HUES6 (cell line): Measurements from ENCODE around the gene FANCC.

Experiments used
- H3K27ac ChIP-seq: 2 replicates; pipeline ENCODE4 v1.7.0; 2013; ENCODE audit warnings: low read depth, mild to moderate bottlenecking, low read length, inconsistent platforms
- H3K27me3 ChIP-seq: 2 replicates; pipeline ENCODE4 v1.6.1; 2013; ENCODE audit warnings: low read length; ENCODE audit not compliant: control insufficient read depth, insufficient read depth
- H3K36me3 ChIP-seq: 2 replicates; pipeline ENCODE4 v1.6.1; 2013; ENCODE audit warnings: low read length; ENCODE audit not compliant: control insufficient read depth, insufficient read depth
- H3K4me1 ChIP-seq: 2 replicates; pipeline ENCODE4 v1.6.1; 2013; ENCODE audit warnings: low read length; ENCODE audit not compliant: control insufficient read depth, insufficient read depth
- H3K4me3 ChIP-seq: 2 replicates; pipeline ENCODE4 v1.5.1; 2013; ENCODE audit warnings: low read depth, low read length
- H3K9ac ChIP-seq: one replicate; pipeline ENCODE4 v1.6.1; 2013; ENCODE audit warnings: mild to moderate bottlenecking, low read length
- H3K9me3 ChIP-seq: 2 replicates; pipeline ENCODE4 v1.6.1; 2013; ENCODE audit warnings: low read depth, low read length; ENCODE audit not compliant: control insufficient read depth, insufficient read depth

FANCC gene

DNA sequence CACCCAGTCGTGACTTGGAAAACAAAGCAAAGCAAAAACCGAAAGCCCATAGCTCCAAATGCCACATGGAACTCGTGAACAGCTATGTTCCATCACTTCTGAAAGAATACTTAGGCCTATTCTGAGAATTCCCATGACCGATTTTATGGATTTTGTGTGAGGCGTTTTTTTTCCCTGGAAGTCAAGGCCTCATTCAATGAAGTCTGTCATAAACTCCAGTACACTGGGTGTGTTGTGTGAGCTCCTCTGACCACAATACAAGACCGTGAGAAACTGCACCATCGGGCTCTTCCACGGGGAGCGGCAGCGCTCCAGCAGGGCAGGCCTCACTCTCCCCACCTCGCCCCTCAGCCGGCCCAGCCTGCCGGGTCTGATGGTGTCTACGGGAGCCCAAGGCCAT, 209.5 kb downstream of the FANCC start:
- Histone ChIP-seq H3K27ac (no peak overlapping the region), H3K9ac (no peak overlapping the region), H3K36me3 (peaks cover 18% of the 10 kb centered on the region; the same call in 1 of the 2 replicates), H3K4me3 (no peak overlapping the region), H3K27me3 (no peaks in the 10 kb centered on the region), H3K4me1 (peaks cover 9% of the 10 kb centered on the region; the same call in 1 of the 2 replicates), H3K9me3 (no peaks in the 10 kb centered on the region)

GRCh38 chr9:95107001-95107749, 210.3 kb downstream of the FANCC start:
- Histone ChIP-seq H3K27ac (no peak overlapping the region), H3K36me3 (peaks cover 10% of the 10 kb centered on the region; the same call in 1 of the 2 replicates), H3K4me3 (no peak overlapping the region)

GRCh38 chr9:95105519-95106287, 211.8 kb downstream of the FANCC start:
- Histone ChIP-seq H3K9ac (no peak overlapping the region), H3K4me3 (no peak overlapping the region), H3K9me3 (no peaks in the 10 kb centered on the region), H3K27ac (no peak overlapping the region), H3K27me3 (no peaks in the 10 kb centered on the region), H3K4me1 (peaks cover 18% of the 10 kb centered on the region; the same call in 1 of the 2 replicates), H3K36me3 (peaks cover 5% of the 10 kb centered on the region; the same call in 1 of the 2 replicates)

More at GRCh38 chr9:95107001-95107749, 210.3 kb downstream of the FANCC start:
- Histone ChIP-seq H3K4me1 (peaks cover 15% of the 10 kb centered on the region; the same call in 1 of the 2 replicates), H3K27me3 (no peaks in the 10 kb centered on the region), H3K9me3 (no peaks in the 10 kb centered on the region), H3K9ac (no peak overlapping the region)

DNA sequence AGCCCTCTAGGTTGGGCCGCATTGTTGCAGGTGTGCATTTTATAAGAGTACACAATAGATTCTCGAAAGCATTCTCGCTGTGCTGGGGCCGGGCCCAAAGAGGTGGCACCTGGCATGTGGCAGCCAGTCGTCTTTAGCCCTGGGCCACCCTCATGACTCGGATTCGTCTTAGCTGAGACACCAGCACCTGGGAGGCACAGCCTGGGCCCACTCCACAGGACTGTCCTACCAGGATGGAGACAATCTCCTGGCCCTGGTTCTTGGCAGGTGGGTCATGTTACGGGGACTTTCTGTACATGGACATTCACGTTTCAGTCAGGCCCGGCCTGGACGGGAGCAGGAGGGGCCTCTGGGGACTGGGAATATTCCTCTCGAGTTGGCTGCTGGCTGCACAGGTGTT, 212.5 kb downstream of the FANCC start:
- H3K4me3 ChIP-seq = no peak overlapping the region
- no peaks in the 10 kb centered on the region for H3K9me3 ChIP-seq
- no peak overlapping the region for H3K9ac ChIP-seq
- H3K27ac ChIP-seq = no peak overlapping the region
- peaks cover 5% of the 10 kb centered on the region; the same call in 1 of the 2 replicates for H3K36me3 ChIP-seq
- no peaks in the 10 kb centered on the region for H3K27me3 ChIP-seq
- H3K4me1 ChIP-seq = peaks cover 18% of the 10 kb centered on the region; the same call in 1 of the 2 replicates

GRCh38 chr9:95104581-95104960, 212.9 kb downstream of the FANCC start:
- Histone ChIP-seq H3K27me3 (no peaks in the 10 kb centered on the region), H3K4me3 (no peak overlapping the region), H3K36me3 (peaks cover 5% of the 10 kb centered on the region; the same call in 1 of the 2 replicates), H3K27ac (no peak overlapping the region), H3K9ac (no peak overlapping the region), H3K9me3 (no peaks in the 10 kb centered on the region), H3K4me1 (peaks cover 18% of the 10 kb centered on the region; the same call in 1 of the 2 replicates)

GRCh38 chr9:95103871-95104580, 213.5 kb downstream of the FANCC start:
- Histone ChIP-seq H3K9ac (no peak overlapping the region), H3K4me1 (peaks cover 18% of the 10 kb centered on the region; the same call in 1 of the 2 replicates), H3K27me3 (no peaks in the 10 kb centered on the region), H3K4me3 (no peak overlapping the region), H3K36me3 (peaks cover 5% of the 10 kb centered on the region; the same call in 1 of the 2 replicates), H3K27ac (no peak overlapping the region), H3K9me3 (no peaks in the 10 kb centered on the region)

- Histone ChIP-seq H3K4me1 (peaks cover 18% of the 10 kb centered on the region; the same call in 1 of the 2 replicates), H3K4me3 (no peak overlapping the region), H3K27me3 (no peaks in the 10 kb centered on the region), H3K36me3 (peaks cover 5% of the 10 kb centered on the region; the same call in 1 of the 2 replicates), H3K9me3 (no peaks in the 10 kb centered on the region), H3K9ac (no peak overlapping the region), H3K27ac (no peak overlapping the region)
Measured at GRCh38 chr9:95103281-95103771, 214.2 kb downstream of the FANCC start.

- Histone ChIP-seq H3K9ac (peak overlapping the region; percentile 40), H3K9me3 (no peaks in the 10 kb centered on the region), H3K27ac (no peak overlapping the region), H3K36me3 (peaks cover 5% of the 10 kb centered on the region; the same call in 1 of the 2 replicates), H3K27me3 (no peaks in the 10 kb centered on the region), H3K4me3 (no peak overlapping the region), H3K4me1 (peaks cover 18% of the 10 kb centered on the region; the same call in 1 of the 2 replicates)
Measured at GRCh38 chr9:95102572-95102971, 214.9 kb downstream of the FANCC start.

- Histone ChIP-seq H3K9ac (no peak overlapping the region), H3K4me3 (no peak overlapping the region), H3K27me3 (no peaks in the 10 kb centered on the region), H3K9me3 (no peaks in the 10 kb centered on the region), H3K27ac (no peak overlapping the region), H3K4me1 (peaks cover 18% of the 10 kb centered on the region; the same call in 1 of the 2 replicates), H3K36me3 (peaks cover 4% of the 10 kb centered on the region; the same call in 1 of the 2 replicates)
Measured at GRCh38 chr9:95102001-95102433, 215.5 kb downstream of the FANCC start.

GRCh38 chr9:95101326-95101725, 216.2 kb downstream of the FANCC start:
- Histone ChIP-seq H3K9ac (no peak overlapping the region), H3K9me3 (no peaks in the 10 kb centered on the region), H3K27ac (no peak overlapping the region), H3K4me3 (no peak overlapping the region), H3K4me1 (peaks cover 19% of the 10 kb centered on the region; the same call in 1 of the 2 replicates), H3K27me3 (no peaks in the 10 kb centered on the region), H3K36me3 (no peaks in the 10 kb centered on the region)
